GM18517 (cell line): ENCODE measurements around the gene NUAK2.

Experiments used
- ATAC-seq: cut with Tn5 transposase; IDR thresholded peaks from one replicate; pipeline ENCODE4 v1.9.1; 2021; ENCODE audit warnings: mild to moderate bottlenecking, moderate library complexity; ENCODE audit not compliant: unreplicated experiment

NUAK2 gene

DNA sequence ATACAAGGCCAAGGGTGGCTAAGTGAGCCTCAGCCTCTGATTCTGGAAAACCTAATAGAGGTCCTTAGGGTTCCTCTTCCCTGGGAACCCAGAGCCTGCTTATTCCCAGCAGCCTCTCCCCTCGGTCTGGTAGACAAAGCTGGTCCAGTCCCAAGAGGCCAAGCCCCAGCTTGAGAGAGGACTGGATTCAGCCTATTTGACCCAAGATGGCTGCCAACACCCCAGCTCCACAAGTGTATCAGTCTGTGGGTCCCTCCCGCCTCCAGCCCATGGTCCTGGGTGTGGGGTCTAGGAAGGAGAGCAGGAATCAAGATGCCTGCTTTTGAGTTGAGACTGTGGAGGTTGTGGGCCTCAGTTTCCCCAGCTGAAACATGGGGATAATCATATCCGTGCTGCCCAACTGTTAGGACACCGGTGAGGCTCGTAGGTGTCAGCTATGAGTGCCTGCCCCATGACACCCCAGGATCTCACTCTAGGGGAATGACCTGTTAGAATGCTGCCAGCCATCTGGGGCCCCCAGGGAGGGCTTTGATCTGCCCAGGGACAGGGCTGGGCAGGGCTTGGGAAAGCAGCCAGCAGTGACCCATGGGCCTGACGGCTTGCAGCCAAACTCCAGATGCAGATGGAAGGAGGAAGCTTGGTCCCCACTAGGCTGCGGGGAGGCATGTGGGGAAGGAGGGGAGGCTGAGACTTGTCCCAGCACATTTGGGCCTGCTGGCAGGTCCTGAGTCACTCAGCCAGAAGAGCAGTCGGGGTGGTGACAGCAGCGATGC lies 45.4 kb downstream of the NUAK2 start:
- no peak for ATAC-seq

DNA sequence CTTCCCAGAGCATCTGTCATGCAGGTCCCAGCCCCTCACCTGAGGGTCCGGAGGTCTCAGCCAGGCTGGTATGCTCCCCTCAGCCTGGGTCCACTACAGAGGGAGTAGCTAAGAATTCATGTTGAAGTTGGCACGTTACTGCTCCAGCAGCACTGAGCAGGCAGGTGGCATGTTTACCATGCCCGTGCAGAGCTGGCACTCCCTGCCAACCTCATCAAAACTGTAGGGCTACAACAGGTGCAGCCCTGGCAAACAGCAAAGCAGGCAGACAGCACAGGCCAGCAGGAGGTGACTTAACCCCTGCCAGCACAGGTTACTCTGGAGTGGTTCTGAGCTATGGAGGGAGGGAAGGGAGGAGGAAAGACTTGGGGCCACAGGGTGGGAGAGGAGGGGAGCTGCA lies 46.4 kb downstream of the NUAK2 start:
- ATAC-seq: no peak

DNA sequence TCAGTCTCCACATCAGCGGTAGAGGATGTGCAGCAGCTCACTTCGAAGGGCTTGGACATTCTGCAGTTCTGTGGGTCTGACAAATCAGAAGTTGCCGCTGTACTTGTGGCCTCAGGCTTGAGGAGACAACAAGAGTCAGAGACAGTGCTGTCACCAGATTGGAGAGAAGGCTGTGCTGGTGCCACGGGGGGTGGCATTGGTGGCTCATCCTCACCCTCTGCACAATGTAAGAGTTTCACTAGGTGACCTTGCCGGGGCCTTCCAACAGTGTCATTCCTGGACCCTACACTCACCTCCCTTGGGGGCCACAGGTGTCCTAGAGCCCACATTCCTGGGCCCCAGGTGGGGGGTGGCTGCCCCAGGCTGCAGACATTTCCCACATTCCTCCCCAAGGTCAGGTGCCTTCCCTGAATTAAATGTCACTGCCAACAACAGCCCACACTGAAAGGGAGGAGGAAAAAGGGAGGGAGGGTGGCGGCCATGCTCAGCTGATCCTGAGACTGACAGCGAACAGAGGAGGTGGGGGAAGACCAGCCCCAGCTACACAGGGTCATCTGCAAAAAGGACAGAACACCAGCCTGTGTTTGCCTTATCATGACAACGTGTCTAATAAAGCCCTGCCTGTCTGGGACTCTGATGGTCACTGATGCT lies 47.4 kb downstream of the NUAK2 start:
- no peak for ATAC-seq

DNA sequence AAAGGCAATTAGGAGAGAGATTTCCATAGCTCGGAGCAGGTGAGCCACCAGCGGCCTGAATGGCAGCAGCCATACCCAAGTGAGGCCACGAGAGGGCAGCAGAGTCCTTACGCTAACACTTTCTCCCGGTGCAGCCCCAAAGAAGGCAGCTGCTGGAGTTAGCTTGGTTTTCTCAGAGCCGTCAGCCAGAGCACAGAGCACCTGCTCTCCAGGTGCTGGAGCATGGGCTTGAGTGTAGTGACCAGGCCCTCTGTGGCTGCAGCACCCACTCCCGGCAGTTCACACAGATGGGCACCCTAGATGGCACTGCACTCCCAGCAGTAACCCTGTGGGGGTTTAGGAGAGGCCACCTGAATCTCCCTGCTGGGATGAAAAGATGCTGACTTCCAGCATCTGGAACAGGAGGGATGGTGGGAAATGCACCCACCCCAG lies 48.0 kb downstream of the NUAK2 start:
- no peak for ATAC-seq

DNA sequence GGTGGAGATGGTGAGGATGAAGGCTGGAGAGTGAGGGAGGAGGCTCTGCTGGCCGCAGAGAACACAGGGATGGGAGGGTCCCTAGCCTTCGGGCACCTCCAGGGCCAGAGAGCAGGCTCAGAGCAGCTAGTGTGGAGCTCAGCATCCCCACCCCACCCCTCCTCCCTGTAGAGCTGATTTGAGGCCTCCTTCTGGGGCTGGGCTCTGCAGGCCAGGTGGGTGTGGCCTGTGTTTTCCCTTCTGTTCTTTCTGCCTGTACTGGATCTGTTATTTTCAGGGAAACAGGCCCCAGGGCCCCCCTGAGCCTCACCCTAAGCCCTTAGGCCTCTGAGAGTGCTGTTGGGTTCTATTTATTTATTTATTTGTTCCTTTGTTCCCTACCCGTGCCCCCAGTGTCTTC lies 49.0 kb downstream of the NUAK2 start:
- no peak for ATAC-seq

DNA sequence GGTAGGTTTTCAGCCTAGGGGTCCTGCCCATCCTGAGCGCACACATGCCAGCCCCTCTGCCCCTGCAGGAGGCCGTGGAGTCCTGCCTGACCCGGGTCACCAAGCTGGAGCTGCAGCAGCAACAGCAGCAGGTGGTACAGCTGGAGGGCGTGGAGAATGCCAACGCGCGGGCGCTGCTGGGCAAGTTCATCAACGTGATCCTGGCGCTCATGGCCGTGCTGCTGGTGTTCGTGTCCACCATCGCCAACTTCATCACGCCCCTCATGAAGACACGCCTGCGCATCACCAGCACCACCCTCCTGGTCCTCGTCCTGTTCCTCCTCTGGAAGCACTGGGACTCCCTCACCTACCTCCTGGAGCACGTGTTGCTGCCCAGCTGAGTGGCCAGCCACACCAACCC lies 49.8 kb downstream of the NUAK2 start:
- ATAC-seq: no peak

DNA sequence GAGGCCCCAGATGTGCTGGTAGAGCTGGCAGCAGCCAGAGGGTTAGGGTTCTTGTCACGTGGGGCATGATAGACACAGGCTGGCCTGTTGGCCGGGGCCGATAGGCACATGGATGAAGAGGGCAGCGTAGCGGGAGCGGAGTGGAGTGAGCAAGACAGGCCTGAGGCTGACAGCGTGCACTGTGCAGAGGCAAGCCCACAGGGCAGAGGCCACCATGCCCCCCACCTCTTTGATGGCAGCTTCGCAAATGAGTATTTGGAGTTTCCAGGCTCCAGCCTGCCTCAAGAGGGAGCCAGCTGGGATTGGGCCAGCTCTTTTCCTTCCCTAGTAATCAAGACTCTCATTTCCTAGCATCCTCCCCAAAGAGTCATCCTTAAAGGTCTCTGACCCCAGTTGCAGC lies 50.3 kb downstream of the NUAK2 start:
- no peak for ATAC-seq

DNA sequence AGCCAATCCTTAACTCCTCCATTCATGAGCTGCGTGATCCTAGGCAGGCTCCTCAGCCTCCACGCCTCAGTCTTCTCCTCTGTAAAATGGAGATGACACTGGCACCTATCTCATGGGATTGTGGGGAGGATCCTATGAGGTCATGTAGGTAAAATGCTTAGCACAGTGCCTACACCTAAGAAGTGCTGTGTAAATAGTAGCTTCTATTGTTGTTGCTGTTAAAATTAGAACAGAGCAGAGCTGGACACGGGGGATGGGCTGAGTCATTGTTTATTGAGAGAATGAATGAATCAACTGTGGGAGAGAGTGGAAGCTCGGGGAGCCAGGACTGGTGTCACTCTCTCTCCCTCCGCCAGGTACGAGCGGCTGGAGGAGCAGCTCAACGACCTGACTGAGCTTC lies 50.8 kb downstream of the NUAK2 start:
- ATAC-seq: no peak

DNA sequence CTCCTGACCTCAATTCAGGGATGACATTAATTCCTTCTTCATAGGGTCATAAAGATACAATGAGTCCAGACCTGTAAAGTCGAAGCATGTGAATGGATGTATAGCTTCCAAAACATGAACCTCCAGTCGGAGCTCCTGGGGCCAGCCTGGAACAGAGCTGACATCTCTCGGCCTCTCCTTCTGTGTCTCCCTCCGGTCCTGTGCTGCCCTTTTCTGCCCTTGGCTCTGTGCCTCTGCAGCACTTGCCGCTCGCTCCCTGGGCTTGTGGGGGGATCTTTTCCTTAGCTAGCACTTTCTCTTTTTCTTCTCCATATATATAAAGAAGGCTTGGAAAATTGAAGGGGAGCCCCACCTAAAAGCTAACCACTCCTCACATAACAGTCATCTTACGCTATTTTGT lies 51.3 kb downstream of the NUAK2 start:
- ATAC-seq: no peak

DNA sequence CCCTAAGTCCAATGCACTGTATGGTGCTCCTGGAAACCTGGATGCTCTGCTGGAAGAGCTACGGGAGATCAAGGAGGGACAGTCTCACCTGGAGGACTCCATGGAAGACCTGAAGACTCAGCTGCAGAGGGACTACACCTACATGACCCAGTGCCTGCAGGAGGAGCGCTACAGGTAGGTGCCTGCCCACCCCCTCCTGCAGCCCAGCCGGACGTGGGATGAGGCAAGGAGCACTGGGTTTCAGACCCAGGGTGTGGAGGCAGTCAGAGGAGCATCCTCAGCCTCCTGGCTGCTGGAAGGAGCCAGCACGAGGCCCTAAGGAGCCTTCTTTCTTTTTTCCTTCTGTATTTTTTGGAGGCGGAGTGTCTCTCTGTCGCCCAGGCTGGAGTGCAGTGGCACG lies 51.8 kb downstream of the NUAK2 start:
- ATAC-seq: no peak

DNA sequence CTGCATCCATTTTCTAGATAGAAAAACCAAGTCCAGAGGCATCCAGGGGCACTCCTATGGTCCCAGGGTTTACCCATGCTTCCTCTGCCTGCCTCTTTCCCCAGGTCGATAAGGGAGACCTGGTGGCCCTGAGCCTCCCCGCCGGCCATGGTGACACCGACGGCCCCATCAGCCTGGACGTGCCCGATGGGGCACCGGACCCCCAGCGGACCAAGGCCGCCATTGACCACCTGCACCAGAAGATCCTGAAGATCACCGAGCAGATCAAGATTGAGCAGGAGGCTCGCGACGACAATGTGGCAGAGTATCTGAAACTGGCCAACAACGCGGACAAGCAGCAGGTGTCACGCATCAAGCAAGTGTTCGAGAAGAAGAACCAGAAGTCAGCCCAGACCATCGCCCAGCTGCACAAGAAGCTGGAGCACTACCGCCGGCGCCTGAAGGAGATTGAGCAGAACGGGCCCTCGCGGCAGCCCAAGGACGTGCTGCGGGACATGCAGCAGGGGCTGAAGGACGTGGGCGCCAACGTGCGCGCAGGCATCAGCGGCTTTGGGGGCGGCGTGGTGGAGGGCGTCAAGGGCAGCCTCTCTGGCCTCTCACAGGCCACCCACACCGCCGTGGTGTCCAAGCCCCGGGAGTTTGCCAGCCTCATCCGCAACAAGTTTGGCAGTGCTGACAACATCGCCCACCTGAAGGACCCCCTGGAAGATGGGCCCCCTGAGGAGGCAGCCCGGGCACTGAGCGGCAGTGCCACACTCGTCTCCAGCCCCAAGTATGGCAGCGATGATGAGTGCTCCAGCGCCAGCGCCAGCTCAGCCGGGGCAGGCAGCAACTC lies 52.5 kb downstream of the NUAK2 start:
- ATAC-seq: no peak

DNA sequence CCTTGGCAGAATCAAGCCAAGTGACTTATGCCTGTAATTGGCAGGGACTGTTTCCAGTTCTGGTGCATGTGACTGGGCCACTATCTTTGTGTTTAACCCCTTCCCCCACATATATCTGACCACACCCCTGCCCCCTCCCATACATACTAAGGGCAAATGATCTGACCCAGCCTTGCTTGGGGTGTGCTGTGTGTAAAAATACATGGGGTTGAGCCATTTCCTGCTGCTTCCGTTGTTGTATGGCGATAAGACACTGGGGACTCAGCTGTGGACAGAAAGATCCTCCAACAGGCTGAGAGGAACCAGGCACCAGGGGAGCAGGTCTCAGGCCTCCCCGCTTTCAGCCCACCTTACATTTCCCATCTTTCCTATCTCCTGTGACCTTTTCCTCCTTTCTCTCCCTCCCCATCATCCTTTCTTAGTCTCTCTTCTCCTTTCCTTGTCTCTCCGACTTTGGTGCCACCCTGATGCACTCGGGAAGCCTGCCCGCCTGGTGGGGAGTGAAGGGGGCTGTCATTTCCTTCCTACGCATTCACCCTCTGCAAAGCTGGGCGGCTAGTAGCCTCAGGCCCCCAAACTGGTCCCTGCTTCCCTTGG lies 54.1 kb downstream of the NUAK2 start:
- no peak for ATAC-seq

DNA sequence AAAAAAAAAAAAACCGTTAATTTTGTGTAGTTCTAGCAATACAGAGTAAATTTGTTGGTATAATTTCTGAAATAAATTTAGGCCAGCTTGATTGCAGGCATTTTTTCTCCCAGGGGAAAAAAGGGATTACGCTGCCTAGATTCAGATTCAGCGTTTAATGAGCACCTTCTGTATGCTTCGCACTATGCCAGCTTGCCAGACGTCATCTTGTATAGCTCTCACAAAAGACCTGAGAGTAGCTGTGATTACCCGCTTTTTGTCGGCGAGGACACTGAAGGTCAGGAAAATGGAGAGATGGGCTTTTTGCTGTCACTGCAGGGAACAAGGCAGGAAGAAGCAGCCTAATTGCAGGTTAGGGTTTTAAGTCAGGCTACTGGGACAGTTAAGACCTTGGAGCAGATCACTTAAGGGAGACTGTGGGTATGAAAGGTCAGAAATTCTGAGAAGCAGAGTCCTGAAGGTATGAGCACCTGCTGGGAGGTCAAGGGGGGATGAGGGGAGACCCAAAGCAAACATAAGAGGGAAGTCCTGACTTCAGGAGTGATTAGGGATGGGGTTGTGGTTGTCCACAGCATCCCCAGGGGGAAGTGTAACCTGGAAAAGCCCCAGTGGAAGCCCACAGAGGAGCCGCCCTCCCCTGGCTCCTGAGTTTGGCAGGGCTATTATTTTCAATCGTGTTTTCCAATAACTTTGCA lies 54.8 kb downstream of the NUAK2 start:
- no peak for ATAC-seq

DNA sequence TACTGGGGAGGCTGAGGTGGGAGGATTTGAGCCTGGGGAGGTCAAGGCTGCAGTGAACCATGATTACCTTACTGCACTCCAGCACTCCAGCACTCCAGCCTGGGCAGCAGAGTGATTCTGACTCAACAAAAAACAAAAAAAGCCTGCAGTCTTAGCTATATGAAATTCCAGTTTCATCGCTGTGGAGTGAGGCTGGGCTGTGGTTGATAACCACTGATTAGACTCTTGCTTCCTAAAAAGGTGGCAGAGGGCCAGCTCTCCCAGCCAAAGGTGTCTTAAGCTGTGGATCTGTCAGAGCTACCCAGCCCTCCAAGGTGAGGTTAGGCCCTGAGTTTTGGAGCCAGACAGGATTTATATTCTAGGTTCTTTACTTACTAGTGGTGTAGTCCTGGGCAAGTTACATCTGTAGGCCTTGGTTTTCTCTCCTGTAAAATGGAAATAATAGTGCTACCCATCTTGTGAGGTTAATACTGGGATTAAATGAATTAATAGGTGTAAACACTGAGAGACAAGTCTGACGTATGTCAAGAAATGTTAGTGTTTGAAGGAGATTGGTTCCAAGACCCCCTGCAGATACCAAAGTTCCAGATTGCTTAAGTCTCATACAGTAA lies 57.9 kb downstream of the NUAK2 start:
- ATAC-seq: no peak

DNA sequence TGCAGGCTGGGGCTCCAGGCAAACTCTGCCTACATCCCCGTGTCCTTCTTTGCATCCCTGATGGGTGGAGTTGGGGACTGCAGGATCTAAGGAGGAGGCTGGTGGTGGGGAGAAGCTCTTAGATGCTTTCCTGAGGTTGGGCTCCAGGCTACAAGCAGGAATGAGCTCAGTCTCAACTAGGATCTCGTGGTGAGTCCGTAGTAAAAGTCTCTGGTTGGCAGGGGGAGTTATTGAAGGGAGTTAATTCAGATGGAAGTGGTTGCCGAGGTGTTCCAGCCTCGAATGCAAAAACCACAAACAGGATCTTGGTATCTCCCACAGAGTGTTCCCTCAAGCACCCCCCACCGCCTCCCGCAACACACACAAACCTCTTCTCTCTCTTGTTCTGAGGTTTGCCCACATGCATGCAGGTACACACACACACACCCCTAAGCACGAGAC lies 58.8 kb downstream of the NUAK2 start:
- ATAC-seq: no peak

DNA sequence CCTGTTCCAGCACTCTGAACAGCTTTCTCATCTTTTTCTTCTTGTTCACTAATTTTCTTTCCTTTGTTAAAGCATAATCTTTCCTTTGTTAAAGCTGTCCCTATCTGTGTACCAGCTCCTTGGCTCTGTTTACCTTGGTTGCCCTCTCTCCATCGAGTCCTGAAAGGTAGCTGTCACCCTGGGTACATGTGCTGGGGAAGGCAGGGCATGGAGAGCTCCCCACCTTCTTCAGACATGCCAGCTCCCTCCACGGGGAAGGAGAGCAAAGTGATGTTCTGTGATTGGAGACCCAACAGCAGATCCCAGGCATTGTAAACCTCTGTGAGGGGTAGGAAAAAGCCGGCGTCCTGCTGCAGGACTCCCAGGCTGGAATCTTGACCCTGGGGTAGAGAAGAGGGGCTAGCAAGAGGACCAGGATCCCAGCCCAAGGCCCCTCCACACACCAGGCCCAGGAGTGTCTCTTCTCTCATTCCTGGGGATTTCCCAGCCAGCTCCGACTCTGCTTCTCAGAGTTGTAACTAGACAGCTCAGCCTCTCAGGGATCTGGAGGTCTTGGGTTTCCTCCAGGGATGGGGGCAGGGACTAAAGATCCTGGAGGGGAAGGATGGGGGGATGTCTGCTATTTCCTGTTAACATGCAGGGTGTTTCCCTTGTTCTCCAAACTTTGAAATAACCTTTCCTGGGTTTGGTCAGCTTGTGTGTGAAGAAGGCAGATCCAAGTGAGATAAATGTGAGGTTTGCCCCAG lies 59.4 kb downstream of the NUAK2 start:
- no peak for ATAC-seq

DNA sequence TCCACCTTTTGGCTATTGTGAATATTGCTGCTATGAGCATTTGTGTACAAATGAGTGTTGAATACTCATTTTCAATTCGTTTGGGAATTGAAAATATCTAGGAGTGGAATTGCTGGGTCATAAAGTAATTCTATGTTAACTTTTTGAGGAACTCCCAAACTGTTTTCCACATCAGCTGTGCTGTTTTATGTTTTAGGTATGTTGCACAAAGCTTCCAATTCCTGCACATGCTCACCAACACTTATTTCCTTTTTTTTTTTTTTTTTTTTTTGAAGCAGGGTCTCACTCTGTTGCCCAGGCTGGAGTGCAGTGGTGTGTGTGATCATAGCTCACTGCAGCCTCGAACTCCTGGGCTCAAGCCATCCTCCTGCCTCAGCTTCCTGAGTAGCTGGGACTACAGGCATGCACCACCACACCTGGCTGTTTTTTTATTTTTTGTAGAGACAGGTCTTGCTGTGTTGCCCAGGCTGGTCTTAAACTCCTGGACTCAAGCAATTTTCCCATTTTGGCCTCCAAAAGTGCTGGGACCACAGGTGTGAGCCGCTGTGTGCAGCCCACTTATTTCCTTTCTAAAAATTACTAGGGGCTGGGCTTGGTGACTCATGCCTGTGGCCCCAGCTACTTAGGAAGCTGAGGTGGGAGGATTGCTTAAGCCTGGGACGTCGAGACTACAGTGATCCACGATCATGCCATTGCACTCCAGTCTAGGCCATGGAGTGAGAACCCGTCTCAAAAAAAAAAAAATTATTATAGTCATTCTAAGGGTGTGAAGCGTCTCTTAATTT lies 60.4 kb downstream of the NUAK2 start:
- no peak for ATAC-seq

DNA sequence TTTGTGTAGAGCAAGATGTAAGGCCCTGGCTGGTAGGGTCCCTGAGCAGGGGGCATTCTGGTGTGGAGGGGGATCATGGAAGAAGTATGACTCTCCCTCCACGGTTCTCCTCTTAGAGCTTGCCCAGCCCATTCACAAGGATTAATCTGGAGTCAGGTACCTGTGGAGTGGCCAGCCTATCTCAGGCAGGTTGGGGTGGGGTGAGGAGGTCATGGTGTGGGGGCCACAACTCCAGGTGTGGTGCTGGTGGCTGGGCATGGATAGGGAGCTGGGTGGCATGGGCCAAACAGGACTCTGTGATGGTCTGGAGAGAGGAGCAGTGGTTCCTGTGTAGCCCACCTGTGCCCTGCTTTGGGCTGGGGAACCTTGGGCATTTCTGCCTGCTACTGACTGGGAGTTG lies 61.5 kb downstream of the NUAK2 start:
- no peak for ATAC-seq

DNA sequence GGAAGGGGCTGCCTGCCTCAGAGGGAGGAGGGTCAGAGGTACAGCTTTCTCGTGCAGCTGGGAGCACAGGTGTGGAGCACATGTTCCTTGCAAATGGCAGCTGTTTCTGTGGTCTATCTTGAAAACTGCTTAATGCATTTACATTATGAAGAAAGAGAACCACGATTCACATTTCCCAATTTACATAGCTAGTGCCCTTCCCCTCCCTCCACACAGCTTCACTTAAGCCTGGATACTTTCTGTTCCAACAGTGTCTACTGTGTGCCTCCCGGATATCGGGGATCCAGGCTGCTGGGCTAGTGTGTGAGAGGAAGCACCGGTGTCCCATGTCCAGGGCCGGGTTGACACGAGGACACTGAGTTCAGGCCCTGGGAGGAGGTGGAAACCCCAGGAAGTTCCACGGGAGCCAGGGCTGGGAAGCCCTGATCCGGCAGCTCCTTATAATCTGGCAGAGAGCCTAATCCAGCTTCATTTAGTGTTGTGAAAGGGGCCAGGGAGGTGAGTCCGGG lies 62.2 kb downstream of the NUAK2 start:
- no peak for ATAC-seq
